Activated T-cell treated with anti-CD3 and anti-CD28 coated beads, Interleukin-2, amount 50 U/mL, for 1 hour (primary cell): ENCODE data around the gene STXBP1.

Experiments used
- DNase-seq: peaks from one replicate; pipeline ENCODE4 v3.0.0-alpha.2; 2020

Gene STXBP1

DNA sequence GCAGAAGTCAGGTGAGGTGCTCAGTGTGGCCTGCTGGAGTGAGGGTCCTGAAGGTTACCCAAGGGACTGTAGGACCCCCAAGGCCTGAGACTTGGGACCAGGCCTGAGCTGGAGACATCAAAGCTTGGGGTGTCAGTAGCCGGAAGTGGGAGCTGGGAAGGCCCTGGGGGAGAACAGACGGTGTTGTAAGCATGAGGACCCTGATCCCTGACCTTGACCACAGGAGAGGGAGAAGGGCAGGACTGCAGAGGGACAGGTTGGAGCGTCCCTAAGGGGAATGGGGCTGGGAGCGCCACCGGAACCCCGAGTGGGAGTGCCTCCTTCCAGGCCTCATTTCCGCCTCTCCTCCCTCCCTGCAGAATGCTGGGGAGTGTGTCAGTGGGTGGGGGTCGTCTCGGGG lies 104.3 kb downstream of the STXBP1 start:
- no peak for DNase-seq

DNA sequence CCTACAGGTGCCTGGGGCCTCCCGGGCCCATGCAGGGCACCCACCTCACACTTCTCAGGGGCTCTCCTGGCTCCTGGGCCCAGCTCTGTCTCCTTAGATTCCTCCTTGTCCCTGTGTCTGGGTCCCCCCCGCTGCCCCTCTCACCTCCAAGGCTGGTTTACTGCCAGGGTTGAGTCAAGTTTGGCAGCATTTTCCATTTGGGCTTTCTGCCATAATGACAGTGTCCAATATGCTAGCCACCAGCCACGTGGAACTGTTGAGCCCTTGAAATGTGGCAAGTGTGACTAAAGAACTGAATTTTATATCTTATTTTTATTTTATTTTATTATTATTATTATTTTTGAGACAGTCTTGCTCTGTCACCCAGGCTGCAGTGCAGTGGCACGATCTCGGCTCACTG lies 105.7 kb downstream of the STXBP1 start:
- no peak for DNase-seq

DNA sequence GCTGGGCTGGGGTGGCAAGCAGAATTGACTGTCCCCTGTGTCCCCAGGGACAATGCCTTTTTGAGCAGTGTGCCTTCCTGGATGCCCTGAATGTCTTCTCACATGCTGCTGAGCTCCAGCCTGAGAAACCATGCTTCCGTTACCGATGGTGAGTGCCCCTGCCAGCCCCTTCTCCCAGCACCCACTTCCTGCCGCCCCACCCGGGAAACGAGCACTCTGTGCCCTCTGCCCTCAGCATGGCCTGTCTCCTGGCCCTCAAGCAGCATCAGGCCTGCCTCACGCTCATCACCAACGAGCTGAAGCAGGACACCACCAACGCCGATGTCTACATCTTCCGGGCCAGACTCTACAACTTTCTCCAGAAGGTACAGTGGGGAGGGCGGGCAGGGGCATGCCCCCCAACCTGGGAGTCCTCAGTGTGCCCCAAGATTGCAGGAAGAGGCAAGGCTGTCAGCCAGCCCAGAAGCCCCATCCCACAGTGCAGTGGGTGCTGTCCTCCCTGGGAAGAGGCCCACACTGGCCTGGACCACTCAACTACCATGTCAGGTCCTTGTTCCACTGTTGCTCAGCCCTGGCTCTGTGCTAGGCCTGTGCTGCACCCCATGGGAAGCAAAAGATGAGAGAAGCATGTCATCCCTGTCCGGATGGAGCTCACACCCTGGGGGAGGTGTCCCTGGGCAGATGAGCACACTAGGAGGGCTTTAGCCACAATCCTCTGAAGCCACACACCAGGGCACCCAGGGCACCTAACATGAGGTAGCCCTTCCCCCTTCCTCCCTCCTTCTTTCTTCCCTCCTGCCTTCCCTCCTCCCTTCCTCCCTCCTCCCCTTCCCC lies 108.2 kb downstream of the STXBP1 start:
- DNase-seq = no peak

DNA sequence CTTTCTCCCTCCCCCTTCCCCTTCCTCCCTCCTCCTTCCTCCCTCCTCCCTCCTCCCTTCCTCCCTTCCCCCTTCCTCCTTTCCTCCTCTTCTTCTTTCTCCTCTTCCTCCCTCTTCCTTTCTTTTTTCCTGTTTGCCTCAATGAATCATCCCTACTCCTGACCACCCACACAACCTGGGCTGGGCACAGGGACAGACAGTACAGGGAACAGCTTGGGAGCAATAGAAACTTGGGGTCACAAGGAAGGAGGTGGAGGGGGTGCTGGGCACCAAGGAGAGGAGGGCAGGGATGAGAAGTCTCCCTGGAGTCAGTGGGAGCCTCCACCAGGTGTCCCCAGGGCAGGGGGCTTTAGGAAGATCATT lies 108.8 kb downstream of the STXBP1 start:
- no peak for DNase-seq

DNA sequence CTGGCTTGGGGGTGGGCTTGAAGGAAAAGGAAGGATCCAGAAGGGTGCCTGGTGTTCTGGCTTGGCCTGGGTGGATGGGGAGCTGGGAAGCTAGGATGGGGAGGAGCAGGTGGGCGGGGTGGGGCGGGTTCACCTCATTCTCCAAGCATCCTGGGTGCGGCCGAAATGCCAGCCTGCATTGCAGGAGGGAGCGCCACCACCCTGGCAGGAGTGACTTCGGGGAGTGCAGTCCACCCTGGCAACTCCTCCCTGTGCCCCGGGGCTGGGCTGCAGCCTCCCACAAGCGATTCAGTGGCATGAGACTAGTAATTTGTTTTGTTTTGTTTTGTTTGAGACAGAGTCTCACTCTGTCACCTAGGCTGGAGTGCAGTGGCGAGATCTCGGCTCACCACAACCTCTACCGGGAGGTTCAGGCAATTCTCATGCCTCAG lies 109.3 kb downstream of the STXBP1 start:
- no peak for DNase-seq

DNA sequence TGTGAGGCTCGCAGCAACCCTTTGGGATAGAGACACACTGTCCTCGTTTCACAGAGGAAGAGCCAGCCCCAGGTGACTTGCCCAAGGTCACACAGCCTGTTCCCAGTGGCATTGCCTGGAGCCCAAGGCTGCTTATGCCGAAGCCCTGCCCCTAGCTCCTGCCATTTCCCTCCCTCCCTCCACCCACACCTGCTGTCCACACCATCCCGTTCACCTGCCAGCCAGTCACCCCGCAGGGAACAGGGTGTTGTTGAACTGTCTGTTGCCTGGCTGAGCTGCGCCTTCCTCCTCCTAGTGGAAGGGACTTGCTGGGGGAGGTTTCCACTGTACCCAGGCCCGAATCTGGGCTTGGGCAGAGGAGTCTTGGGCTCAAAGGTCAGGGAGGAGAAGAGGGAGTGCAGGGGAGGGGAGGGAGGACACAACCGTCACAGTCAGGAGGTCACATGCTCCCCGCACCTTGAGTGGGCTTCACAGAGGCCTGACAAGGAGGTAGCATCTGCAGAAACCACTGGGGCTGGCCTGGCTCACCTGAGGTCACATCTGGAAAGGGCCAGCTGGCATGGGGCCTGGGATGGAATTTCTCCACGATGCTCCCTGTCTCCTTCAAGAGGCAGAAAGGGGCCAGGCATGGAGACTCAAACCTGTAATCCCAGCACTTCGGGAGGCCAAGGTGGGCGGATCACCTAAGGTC lies 110.1 kb downstream of the STXBP1 start:
- no peak for DNase-seq

DNA sequence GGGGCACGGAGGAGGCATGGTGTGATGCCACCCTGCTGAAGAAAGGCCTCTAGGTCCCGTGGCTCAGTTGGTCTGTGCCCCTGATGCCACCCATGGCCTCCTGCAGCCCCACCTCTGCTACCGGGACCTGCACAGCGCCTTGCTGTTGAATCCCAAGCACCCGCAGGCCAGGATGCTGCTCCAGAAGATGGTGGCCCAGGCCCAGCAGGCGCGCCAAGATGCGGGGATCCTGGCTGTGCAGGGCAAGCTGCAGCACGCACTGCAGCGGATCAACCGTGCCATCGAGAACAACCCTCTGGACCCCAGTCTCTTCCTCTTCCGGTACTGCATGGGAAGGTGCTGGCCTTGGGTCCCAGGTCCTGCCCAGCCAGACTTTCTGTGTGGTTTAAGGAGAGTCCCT lies 110.9 kb downstream of the STXBP1 start:
- DNase-seq = no peak

DNA sequence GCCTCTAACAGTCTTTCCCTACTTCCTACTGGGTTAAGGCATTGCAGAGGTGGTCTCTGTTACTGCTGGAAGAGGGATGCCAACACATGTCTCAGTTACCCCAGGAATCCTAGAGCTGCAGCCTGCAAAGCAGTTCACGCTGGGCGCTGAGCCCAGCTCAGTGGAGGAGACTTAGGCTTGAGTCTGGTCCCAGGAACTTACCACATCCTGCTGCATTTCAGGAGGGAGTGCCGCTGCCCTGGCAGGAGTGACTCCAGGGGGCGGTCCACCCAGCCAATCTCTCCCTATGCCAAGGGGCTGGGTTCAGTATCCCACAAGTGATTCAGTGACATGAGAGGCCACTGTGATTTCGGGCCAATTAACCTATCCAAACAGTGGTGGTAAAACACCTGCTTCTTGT lies 111.4 kb downstream of the STXBP1 start:
- no peak for DNase-seq

DNA sequence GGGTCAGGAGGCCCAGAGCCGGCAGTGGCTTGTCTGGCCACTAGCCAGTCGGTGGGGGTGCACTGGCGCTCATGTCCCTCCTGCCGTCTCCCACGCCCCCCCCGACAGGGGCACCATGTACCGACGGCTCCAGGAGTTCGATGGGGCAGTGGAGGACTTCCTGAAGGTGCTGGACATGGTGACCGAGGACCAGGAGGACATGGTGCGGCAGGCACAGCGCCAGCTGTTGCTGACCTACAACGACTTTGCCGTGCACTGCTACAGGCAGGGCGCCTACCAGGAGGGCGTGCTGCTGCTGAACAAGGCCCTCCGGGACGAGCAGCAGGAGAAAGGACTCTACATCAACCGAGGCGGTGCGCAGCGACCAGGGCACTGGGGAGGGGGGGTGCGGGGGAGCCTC lies 111.9 kb downstream of the STXBP1 start:
- DNase-seq = no peak

DNA sequence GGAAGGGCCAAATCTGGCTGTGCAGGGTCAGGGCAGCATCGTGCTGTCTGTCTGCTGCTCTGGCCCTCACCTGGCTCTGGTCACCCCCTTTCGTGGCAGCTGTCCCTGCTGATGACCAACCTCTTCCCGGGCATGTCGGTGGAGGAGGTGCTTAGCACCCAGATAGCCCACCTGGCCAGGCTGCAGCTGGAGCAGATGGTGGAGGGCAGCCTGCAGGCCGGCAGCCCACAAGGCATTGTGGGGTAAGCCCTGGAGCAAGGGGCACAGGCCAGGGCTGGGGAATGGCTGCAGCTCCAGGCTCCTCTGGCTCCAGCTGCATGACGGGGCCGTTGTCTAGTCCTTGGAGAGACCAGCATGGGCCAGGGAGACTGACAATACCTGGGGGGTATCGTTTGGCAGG lies 114.8 kb downstream of the STXBP1 start:
- no peak for DNase-seq

DNA sequence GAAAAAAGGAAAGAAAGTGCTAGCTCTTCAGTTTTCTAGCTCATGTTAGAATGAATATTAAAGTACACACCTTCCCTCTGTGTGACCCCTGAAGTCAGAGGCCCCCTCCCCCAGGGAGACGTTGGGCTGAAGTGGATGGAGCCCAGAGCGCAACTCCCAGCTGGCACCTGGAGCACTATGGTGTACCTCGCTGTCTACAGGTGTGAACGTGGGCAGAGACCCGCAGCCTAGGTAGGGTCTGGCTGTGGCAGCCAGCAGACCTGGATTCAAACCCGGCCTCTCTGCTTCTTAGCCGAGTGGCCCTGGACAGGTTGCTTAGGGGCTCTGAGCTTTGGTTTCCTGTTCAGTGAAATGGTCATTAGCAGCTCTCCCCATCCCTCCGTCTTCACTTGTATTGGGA lies 116.7 kb downstream of the STXBP1 start:
- no peak for DNase-seq

DNA sequence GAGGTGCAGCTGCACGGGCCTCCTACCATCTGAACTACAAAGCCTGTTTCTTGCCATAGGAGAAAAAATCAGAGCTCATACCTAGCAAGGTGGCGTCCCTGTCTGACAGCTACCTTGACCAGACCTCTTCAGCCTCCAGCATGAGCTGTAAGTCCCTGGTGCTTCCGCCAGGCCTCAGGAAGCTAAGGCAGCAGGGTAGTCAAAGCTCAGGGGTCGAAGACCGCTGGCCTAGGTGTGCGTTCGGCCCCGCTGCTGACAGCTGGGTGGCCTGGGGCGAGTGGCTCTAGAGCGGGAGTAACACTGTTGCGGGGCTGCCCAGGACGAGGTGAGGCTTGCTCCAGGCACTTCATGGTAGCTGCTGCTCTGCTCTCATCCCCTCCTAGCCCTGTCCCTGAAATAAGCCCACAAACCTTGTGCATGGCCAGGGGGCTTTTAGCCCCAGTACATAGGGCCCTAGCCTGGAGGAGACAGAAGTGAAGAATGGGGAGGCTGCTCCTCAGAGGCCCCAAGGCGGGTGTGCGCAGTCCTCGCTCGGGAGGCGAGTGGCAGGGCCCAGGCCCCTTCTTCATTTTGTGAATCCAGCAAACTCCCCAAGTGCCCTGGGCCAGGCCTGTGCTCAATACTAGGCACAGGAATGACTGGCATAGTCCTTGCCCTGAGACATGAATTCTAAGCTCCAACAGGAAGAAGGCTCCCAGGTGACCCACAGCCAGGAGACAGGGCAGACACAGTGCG lies 117.6 kb downstream of the STXBP1 start:
- no peak for DNase-seq

DNA sequence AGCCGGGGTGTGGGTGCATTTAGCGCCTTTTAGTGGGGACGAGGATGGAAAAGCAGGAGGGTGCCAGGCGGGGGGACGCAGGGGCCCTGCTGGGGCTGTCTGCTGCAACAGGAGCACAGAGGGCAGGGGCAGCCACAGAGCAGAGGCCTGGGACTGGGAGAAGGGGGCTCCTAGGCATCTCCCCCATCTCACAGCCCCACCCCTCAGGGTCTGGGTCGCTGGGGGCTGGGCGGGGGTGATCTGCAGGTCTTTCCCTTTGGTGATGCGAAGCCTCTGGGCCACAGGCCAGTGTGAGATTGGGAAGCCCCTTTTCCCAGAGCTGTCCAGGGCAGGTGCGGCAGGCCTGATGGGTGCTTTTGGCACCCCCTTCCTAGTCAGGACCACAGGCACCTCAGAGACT lies 118.2 kb downstream of the STXBP1 start:
- no peak for DNase-seq

DNA sequence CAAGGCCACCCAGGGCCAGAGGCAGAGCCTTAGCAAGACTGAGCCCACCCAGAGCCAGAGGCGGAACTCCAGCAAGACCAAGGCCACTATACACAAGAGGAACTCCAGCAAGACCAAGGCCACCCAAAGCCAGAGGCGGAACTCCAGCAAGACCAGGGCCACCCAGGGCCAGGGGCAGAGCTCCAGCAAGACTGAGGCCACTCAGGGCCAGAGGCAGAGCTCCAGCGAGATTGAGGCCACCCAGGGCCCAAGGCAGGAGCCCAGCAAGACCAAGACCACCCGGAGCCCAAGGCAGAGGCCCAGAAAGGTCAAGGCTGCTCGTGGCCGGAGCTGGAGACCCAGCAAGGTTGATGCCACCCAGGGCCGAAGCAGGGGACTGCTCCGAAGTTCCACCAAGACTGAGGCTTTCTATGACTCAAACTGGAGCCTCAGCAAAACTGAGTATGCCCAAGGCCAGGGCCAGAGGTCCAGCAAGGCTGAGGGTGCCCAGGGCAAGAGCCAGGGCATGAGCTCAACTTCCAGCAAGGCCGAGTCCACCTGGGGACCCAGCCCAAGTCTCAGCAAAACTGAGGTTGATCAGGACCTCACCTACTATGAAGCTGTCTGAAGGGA lies 118.8 kb downstream of the STXBP1 start:
- no peak for DNase-seq

DNA sequence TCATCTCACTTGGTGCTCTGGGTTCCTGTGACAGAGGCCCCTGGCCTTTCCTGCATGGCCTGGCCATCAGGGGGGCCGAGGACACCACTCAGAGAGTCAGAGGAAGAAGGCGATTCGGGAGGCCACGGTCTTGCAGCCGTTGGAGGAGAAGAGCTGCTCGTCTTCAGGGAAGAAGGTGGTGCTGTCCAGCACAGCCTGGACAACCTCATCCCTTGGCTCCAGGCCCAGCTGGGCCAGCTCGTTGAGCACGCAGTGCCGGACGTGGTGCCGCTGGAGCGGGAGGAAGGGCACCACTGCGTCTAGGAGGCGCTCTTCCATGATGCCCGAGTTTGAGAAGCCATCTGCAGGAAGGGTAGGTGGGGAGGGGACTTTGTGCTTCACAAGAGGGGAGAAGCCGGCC lies 119.9 kb downstream of the STXBP1 start:
- DNase-seq = no peak

DNA sequence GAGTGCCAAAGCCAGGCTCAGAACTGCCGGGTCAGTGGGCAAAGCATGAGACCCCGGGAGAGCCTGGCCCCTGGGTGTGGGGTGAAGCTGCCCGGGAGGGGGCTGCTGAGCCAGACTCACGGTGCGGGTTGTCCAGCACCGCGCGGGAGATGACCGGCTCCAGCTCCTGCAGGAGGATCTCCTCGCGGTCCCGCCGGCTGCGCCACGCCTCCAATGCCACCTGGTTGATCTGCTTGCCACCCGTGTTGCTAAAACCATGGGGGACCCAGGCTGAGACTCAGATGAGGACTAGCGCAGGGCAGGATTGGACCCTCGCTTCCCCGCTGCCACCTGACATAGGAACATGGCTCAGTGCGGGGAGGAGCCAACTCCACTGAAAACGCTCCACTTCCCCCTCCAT lies 120.4 kb downstream of the STXBP1 start:
- DNase-seq = no peak

DNA sequence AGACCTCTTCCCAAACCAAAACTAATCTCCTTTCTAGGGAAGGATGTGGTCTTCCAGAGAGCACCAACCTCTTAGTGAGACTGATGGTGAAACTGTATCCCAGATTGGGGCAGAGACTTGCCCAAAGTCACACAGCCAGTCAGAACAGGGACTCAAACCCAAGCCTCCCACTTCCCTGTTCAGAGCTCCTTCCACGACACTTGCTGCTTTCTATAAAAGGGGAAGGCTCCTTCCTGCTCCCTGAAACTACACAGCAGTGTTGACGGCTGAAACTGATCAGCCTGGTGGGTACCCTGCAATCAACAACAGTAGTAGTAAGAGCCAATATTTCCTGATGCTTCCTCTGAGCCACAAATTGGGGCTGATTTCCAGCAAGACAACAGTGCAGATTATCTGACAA lies 121.5 kb downstream of the STXBP1 start:
- DNase-seq = no peak

DNA sequence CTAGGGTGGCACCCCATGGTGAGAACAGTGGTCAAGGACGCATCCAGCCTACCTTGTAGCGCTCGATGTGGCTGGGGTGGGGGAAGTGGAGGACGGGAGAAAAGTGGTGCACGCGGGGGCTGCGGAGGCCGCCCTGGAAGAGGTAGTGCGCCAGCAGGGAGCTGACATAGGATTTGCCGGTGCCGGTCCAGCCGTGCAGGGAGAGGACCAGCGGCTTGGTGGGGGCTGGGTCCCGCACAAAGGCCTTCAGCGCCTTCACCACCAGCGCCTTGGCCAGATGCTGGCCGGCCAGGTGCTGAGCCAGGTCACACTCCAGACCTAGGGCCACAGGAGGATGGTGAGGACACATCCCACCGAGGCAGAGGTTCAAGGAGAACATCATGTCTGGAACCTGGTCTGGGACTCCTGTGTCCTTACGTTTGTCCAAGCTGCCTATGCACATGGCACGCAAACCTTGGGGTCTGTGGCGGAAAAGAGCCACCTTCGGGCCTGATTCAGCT lies 122.2 kb downstream of the STXBP1 start:
- DNase-seq = no peak

DNA sequence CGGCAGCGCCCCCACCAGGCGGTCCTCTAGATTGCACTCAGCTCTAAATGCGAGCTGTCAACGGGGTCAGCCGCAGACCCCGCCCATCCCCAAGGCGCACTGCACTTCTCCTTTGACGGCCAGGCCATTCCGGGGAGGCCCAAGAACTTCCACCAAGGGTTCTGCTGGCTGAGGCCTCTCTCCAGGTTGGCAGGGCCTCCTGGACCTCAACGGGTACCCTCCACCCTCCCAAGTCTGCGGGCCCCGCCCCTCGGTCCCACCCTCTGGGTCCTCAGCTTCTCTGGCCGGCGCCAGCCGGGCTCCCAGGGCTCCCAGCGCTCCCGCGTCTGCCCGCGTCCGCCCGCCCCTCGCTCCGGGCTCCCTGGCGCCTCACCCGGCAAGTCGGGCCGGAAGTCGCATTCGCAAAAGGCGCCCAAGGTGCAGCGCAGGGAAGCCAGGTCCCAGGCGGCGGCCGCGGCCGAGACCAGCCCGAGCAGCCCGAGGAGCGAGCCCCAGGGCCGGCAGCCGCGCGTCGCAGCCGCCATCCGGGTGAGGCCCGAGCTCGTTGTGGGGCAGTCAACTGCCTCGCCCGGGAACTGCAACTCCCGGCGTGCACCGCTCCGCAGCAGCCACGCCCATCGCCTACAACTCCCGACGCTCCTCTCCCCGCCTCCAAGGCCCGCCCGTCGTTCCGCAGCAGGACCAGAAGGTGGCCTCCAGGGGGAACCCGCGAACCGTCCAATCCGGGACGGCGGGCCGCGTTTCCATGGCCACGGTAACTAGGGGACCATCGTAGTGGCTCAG lies 122.9 kb downstream of the STXBP1 start, which contains the start of gene TOR2A:
TOR2A (minus strand) TSS at position 548 of the 783 bp plus-strand sequence; CDS start at position 524, 24 bp downstream.
- DNase-seq = peak; percentile 99

DNA sequence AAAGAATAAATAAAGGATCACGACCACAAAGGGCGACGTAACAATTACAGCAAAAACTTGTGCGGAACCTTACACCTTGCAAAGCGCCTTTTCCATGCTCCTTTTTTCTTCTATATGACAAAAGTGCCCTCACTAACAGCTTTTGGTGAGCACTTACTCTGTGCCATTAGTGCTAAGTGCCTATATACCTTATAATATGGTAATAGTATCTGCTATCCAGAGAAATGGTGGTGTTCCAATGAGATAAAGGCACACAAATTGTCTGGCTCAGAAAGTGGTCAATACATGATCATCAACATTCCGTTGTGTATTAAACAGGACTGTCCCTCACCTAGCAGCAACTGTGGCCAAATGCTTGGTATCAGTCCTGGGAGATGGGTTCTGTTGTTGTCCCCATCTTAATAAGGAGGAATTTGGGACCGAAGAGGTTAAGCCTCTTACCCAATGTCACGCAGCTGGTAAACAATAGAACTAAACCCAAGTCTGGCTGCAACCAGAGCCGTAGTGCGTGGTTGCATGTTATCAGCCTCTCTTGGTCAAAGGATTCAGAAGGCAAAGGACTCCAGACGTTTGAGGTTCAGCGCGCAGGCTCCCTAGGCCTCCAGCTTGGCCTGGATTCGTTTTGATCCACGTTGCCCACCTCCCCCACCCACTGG lies 123.6 kb downstream of the STXBP1 start:
- DNase-seq = no peak

DNA sequence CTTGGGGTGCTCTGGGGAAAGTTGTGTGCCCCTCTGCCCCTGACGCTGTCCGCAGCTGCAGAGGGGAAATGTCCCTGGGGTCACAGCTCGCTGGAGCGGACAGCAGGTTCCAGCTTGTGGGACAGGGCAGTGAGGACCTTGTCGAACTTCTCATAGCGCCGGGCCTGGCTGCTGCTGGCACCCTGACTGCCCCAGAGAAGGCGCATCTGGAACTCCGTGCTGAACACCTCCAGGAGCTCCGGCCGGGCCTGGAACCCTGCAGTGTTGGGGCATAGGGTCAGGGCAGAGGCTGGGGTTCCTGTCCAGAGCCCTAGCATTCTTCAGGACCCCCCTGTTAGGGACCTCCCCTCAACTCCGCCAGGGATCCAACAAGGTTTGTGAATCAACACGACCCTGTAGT lies 126.6 kb downstream of the STXBP1 start:
- no peak for DNase-seq
